HL-60 (cell line): Measurements from ENCODE around the gene TNK2.

Source experiments
- DNase-seq, 2 experiments: peaks; one replicate each; pipeline ENCODE4 v3.0.0-alpha.2; 2010 to 2020; ENCODE audit warnings: low read depth in 1 of 2, low spot score in 1 of 2
- H3K27ac ChIP-seq: fragments of 250-450 bp; sonication (Bioruptor Pico); replicated peaks from 2 replicates; pipeline ENCODE4 v1.5.1; 2020; ENCODE audit warnings: mild to moderate bottlenecking, moderate library complexity
- H3K27me3 ChIP-seq: fragments of 250-450 bp; sonication (Bioruptor Pico); 2 replicates; pipeline ENCODE4 v1.5.1; 2021; ENCODE audit warnings: mild to moderate bottlenecking, moderate library complexity; ENCODE audit not compliant: insufficient read depth, poor library complexity, severe bottlenecking
- H3K4me3 ChIP-seq: replicated peaks from 2 replicates; pipeline ENCODE4 v1.5.1; 2011; ENCODE audit warnings: mild to moderate bottlenecking, control low read depth, low read length; ENCODE audit not compliant: insufficient read depth
- GABPA ChIP-seq: IDR thresholded peaks from 2 replicates; pipeline ENCODE4 v1.6.1; 2012; ENCODE audit warnings: low read depth
- POLR2AphosphoS5 ChIP-seq: IDR thresholded peaks from 2 replicates; pipeline ENCODE4 v1.6.1; 2012; ENCODE audit warnings: low read depth
- SPI1 ChIP-seq: IDR thresholded peaks from 2 replicates; pipeline ENCODE4 v1.6.1; 2012; ENCODE audit warnings: low read depth, mild to moderate bottlenecking, borderline replicate concordance
- TF ChIP-seq, protein P1 (sequence below): IDR thresholded peaks from 2 replicates; pipeline ENCODE4 v1.6.1; 2012; ENCODE audit warnings: low read depth; ENCODE audit not compliant: insufficient replicate concordance
- TF ChIP-seq, protein P2 (sequence below): IDR thresholded peaks from one replicate; pipeline ENCODE4 v1.5.1; 2011; ENCODE audit warnings: low read length, control low read depth, inconsistent platforms; ENCODE audit not compliant: insufficient read depth

TNK2 gene

GRCh38 chr3:195853036-195853435 is 55.3 kb downstream of the TNK2 start:
- Histone ChIP-seq H3K4me3 (no peak overlapping the region), H3K27ac (no peak overlapping the region), H3K27me3 (no peaks in the 10 kb centered on the region)
- TF ChIP-seq GABPA = no peak
- TF ChIP-seq, protein P1, sequence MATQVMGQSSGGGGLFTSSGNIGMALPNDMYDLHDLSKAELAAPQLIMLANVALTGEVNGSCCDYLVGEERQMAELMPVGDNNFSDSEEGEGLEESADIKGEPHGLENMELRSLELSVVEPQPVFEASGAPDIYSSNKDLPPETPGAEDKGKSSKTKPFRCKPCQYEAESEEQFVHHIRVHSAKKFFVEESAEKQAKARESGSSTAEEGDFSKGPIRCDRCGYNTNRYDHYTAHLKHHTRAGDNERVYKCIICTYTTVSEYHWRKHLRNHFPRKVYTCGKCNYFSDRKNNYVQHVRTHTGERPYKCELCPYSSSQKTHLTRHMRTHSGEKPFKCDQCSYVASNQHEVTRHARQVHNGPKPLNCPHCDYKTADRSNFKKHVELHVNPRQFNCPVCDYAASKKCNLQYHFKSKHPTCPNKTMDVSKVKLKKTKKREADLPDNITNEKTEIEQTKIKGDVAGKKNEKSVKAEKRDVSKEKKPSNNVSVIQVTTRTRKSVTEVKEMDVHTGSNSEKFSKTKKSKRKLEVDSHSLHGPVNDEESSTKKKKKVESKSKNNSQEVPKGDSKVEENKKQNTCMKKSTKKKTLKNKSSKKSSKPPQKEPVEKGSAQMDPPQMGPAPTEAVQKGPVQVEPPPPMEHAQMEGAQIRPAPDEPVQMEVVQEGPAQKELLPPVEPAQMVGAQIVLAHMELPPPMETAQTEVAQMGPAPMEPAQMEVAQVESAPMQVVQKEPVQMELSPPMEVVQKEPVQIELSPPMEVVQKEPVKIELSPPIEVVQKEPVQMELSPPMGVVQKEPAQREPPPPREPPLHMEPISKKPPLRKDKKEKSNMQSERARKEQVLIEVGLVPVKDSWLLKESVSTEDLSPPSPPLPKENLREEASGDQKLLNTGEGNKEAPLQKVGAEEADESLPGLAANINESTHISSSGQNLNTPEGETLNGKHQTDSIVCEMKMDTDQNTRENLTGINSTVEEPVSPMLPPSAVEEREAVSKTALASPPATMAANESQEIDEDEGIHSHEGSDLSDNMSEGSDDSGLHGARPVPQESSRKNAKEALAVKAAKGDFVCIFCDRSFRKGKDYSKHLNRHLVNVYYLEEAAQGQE = no peak
- no peak for TF ChIP-seq POLR2AphosphoS5
- TF ChIP-seq, protein P2, sequence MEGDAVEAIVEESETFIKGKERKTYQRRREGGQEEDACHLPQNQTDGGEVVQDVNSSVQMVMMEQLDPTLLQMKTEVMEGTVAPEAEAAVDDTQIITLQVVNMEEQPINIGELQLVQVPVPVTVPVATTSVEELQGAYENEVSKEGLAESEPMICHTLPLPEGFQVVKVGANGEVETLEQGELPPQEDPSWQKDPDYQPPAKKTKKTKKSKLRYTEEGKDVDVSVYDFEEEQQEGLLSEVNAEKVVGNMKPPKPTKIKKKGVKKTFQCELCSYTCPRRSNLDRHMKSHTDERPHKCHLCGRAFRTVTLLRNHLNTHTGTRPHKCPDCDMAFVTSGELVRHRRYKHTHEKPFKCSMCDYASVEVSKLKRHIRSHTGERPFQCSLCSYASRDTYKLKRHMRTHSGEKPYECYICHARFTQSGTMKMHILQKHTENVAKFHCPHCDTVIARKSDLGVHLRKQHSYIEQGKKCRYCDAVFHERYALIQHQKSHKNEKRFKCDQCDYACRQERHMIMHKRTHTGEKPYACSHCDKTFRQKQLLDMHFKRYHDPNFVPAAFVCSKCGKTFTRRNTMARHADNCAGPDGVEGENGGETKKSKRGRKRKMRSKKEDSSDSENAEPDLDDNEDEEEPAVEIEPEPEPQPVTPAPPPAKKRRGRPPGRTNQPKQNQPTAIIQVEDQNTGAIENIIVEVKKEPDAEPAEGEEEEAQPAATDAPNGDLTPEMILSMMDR = no peak
- TF ChIP-seq SPI1 = no peak
- no peak for DNase-seq

- peak; percentile 86 to 92 for DNase-seq
- Histone ChIP-seq H3K4me3 (no peak overlapping the region), H3K27ac (no peak overlapping the region)
These were observed 57.4 kb downstream of the TNK2 start for GRCh38 chr3:195850857-195851543.

GRCh38 chr3:195849322-195850074 is 58.9 kb downstream of the TNK2 start:
- H3K27ac ChIP-seq = no peak overlapping the region
- H3K4me3 ChIP-seq = no peak overlapping the region
- H3K27me3 ChIP-seq = no peaks in the 10 kb centered on the region
- TF ChIP-seq POLR2AphosphoS5 (no peak), GABPA (no peak)
- TF ChIP-seq, protein P2 = peak; percentile 20
- peak; percentile 24 to 36 for DNase-seq

More at GRCh38 chr3:195850857-195851543, 57.4 kb downstream of the TNK2 start:
- H3K27me3 ChIP-seq = no peaks in the 10 kb centered on the region
- no peak for TF ChIP-seq POLR2AphosphoS5
- TF ChIP-seq, protein P1 = no peak
- TF ChIP-seq, protein P2 = peak; percentile 100
